Endodermal cell (in vitro differentiated cells): ENCODE data around the gene PCA3. TPM values are rescaled to one million over a fixed set of nuclear protein-coding genes. Genes with fewer than 3 reads are reported as not detected.

ENCODE experiments used
- DNase-seq: peaks from one replicate; pipeline ENCODE4 v3.0.0-alpha.2; 2017
- H3K27ac ChIP-seq: 2 replicates; pipeline ENCODE4 v1.5.1; 2013; ENCODE audit warnings: mild to moderate bottlenecking, low read depth, low read length, moderate library complexity
- H3K27me3 ChIP-seq: 2 replicates; pipeline ENCODE4 v1.6.1; 2013; ENCODE audit warnings: mild to moderate bottlenecking, low read length, moderate library complexity; ENCODE audit not compliant: insufficient read depth, control insufficient read depth, poor library complexity, severe bottlenecking
- H3K36me3 ChIP-seq: 2 replicates; pipeline ENCODE4 v1.7.0; 2013; ENCODE audit warnings: mild to moderate bottlenecking, low read length, moderate library complexity; ENCODE audit not compliant: control insufficient read depth, insufficient read depth
- H3K4me1 ChIP-seq: one replicate; pipeline ENCODE4 v1.7.0; 2013; ENCODE audit warnings: low read length; ENCODE audit not compliant: control insufficient read depth, insufficient read depth
- H3K4me3 ChIP-seq: 2 replicates; pipeline ENCODE4 v1.5.1; 2013; ENCODE audit warnings: mild to moderate bottlenecking, low read length, moderate library complexity
- H3K9ac ChIP-seq: 2 replicates; pipeline ENCODE4 v1.6.1; 2013; ENCODE audit warnings: mild to moderate bottlenecking, low read length, moderate library complexity; ENCODE audit not compliant: poor library complexity, severe bottlenecking; ENCODE audit errors: extremely low read depth
- H3K9me3 ChIP-seq: 2 replicates; pipeline ENCODE4 v1.6.1; 2013; ENCODE audit warnings: mild to moderate bottlenecking, low read length, moderate library complexity; ENCODE audit not compliant: control insufficient read depth
- H3K27ac Mint-ChIP-seq: 2 replicates; pipeline ENCODE4 v1.8.0; 2020; ENCODE audit warnings: mixed read lengths
- H3K27me3 Mint-ChIP-seq: 2 replicates; pipeline ENCODE4 v1.8.0; 2021; ENCODE audit warnings: mild to moderate bottlenecking, mixed read lengths; ENCODE audit not compliant: insufficient read depth
- H3K36me3 Mint-ChIP-seq: 2 replicates; pipeline ENCODE4 v1.8.0; 2020; ENCODE audit warnings: low read depth, mixed read lengths
- H3K4me1 Mint-ChIP-seq: 2 replicates; pipeline ENCODE4 v1.8.0; 2020; ENCODE audit warnings: mixed read lengths
- H3K4me3 Mint-ChIP-seq: 2 replicates; pipeline ENCODE4 v1.8.0; 2020; ENCODE audit warnings: mild to moderate bottlenecking, moderate library complexity, mixed read lengths
- H3K9me3 Mint-ChIP-seq: 2 replicates; pipeline ENCODE4 v1.8.0; 2020; ENCODE audit warnings: mild to moderate bottlenecking, mixed read lengths
- WGBS, 2 experiments: methylation state at CpG; one replicate each; pipeline versions ENCODE4 v1.1.5 to v1.1.7; 2013; ENCODE audit warnings: missing lambda C conversion rate in 2 of 2, mixed read lengths in 1 of 2; ENCODE audit not compliant: insufficient coverage in 1 of 2, insufficient read length in 1 of 2; 5-methylcytosine and 5-hydroxymethylcytosine counted together
- total RNA-seq, 2 donors: library from RNA; stranded (reverse); fragmentation: NEBNext Ultra II Directional in 1 of 2; extraction: Animal tissue kit (Norgen Biotek cat#: 25700) in 1 of 2; gene quantifications; 2 replicates in 1 of 2; 3 replicates in 1 of 2; pipeline ENCODE4 v1.2.1, GENCODE V29; 2021
- TF ChIP-seq, protein P1 (sequence below): fragments of 200-600 bp; sonication (generic); conservative IDR thresholded peaks from 2 replicates; pipeline ENCODE4 v1.5.0; 2021; ENCODE audit warnings: antibody characterized with exemption, mild to moderate bottlenecking

PCA3 gene
- total RNA-seq, 2 donors from 2014 or later = not detected

DNA sequence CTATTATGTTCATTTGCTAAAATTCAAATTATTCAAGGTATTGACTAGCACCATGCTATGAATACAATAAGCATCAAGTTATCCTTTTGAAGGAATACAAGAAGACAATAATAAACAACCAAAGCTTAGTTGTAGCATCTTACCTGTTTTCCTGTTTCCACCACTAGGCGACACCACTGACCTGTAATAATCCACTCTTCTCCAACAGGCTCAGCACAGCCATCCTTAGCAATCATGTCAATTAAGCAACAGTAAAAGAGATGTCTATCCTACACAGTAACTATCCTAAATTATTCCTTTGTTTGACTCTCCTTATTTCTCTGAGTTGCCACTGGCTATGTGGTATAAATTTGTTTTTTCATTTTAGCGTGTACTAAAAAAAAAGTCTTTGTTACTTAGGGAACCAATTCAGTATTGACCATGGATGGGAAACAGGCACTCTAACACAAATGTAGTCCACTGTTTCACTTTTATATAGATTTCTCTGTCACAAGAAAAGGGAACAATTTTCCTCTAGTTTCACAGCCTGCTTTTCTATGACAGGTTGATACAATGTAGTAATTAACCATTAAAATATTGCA is 46.2 kb downstream of the PCA3 start:
- H3K4me1 Mint-ChIP-seq = no peaks in the 10 kb centered on the region
- Histone ChIP-seq H3K36me3 (no peaks in the 10 kb centered on the region), H3K27ac (no peak overlapping the region), H3K9ac (no peak overlapping the region), H3K27me3 (no peaks in the 10 kb centered on the region), H3K4me3 (no peak overlapping the region), H3K4me1 (no peaks in the 10 kb centered on the region), H3K9me3 (no peaks in the 10 kb centered on the region)
- H3K27me3 Mint-ChIP-seq = peaks cover 5% of the 10 kb centered on the region
- H3K9me3 Mint-ChIP-seq = no peaks in the 10 kb centered on the region
- no peak overlapping the region for H3K4me3 Mint-ChIP-seq
- no peak overlapping the region for H3K27ac Mint-ChIP-seq
- DNase-seq = peak; percentile 83
- WGBS, 2 experiments = 0 to 25% methylated on average over 1 to 2 of the region's 2 CpGs
- no peaks in the 10 kb centered on the region for H3K36me3 Mint-ChIP-seq
- TF ChIP-seq, protein P1, sequence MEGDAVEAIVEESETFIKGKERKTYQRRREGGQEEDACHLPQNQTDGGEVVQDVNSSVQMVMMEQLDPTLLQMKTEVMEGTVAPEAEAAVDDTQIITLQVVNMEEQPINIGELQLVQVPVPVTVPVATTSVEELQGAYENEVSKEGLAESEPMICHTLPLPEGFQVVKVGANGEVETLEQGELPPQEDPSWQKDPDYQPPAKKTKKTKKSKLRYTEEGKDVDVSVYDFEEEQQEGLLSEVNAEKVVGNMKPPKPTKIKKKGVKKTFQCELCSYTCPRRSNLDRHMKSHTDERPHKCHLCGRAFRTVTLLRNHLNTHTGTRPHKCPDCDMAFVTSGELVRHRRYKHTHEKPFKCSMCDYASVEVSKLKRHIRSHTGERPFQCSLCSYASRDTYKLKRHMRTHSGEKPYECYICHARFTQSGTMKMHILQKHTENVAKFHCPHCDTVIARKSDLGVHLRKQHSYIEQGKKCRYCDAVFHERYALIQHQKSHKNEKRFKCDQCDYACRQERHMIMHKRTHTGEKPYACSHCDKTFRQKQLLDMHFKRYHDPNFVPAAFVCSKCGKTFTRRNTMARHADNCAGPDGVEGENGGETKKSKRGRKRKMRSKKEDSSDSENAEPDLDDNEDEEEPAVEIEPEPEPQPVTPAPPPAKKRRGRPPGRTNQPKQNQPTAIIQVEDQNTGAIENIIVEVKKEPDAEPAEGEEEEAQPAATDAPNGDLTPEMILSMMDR = peak; percentile 95

DNA sequence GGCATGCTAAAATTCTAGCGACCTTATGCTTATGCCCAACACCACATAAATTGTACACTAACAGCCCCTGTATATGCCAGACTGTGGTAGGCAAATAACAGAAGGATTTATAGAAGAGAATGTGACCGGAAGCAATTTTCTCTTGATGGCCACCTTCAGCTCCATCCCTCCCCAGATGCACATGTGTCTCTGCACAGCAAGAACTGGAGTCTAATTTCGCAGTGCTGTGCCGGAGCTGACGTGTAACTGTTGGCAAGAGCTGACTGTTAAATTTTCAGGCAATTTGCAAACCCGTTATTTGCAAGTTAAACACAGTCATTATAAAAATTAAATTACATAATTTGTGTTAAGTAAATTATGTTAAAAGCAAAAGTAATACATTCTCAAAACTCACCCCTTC is 48.4 kb downstream of the PCA3 start:
- Mint-ChIP-seq H3K27ac (no peak overlapping the region), H3K27me3 (peaks cover 5% of the 10 kb centered on the region)

DNA sequence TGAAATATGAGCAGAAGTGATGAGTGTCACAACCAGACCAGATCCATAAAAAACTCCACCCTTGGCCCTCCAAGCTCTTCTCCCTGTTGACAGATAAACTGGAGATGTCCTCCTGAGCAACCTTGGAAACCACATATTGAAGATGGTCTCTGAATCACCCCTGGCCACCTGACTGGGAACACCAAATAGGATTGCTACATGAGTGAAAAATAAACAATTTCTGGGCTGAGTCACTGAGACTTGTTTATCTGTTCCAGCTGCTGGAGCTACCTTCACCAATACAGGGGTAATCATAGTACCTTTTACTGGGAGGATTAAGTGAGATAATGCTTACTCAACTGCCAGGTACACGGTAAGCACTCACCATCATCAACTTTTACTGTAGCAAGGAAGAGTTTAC is 53.3 kb downstream of the PCA3 start:
- Histone ChIP-seq H3K27me3 (no peaks in the 10 kb centered on the region), H3K27ac (no peak overlapping the region), H3K9me3 (no peaks in the 10 kb centered on the region), H3K36me3 (no peaks in the 10 kb centered on the region), H3K9ac (no peak overlapping the region), H3K4me1 (peaks cover 3% of the 10 kb centered on the region), H3K4me3 (no peak overlapping the region)
- WGBS, 2 experiments = 100% methylated on average over 1 of the region's 1 CpG
- Mint-ChIP-seq H3K9me3 (no peaks in the 10 kb centered on the region), H3K4me1 (peaks cover 7% of the 10 kb centered on the region), H3K4me3 (no peak overlapping the region), H3K27ac (no peak overlapping the region), H3K36me3 (no peaks in the 10 kb centered on the region), H3K27me3 (peaks cover 5% of the 10 kb centered on the region)
- DNase-seq = no peak
- TF ChIP-seq, protein P1 = no peak

More for the DNA sequence above, 48.4 kb downstream of the PCA3 start:
- Histone ChIP-seq H3K9ac (no peak overlapping the region), H3K4me3 (no peak overlapping the region), H3K27me3 (no peaks in the 10 kb centered on the region), H3K9me3 (no peaks in the 10 kb centered on the region), H3K36me3 (no peaks in the 10 kb centered on the region), H3K27ac (no peak overlapping the region), H3K4me1 (no peaks in the 10 kb centered on the region)
- TF ChIP-seq, protein P1 = no peak
- no peaks in the 10 kb centered on the region for H3K9me3 Mint-ChIP-seq
- peaks cover 3% of the 10 kb centered on the region for H3K4me1 Mint-ChIP-seq
- no peak overlapping the region for H3K4me3 Mint-ChIP-seq
- no peak for DNase-seq
- H3K36me3 Mint-ChIP-seq = no peaks in the 10 kb centered on the region
- 92 to 100% methylated on average over 3 to 5 of the region's 6 CpGs for whole genome bisulfite sequencing, 2 experiments
